Bronchial epithelial cell (primary cell): ENCODE measurements around the gene UCN2. TPM values are rescaled to one million over a fixed set of nuclear protein-coding genes. Genes with fewer than 3 reads are reported as not detected.
A peak's percentile ranks its signal among the peaks of the same experiment; 100 is the strongest.

Experiments used
- DNase-seq: peaks from one replicate; pipeline ENCODE4 v3.0.0-alpha.2; 2010; ENCODE audit warnings: low read depth
- FAIRE-seq: peaks from 2 replicates; lab custom pipeline; 2011; peaks lifted over from hg19 to GRCh38; lab: Jason Lieb, UNC
- H3K27me3 ChIP-seq: 2 replicates; pipeline ENCODE4 v1.5.1; 2011; ENCODE audit warnings: low read length; ENCODE audit not compliant: control insufficient read depth, insufficient read depth
- H3K36me3 ChIP-seq: 2 replicates; pipeline ENCODE4 v1.5.1; 2011; ENCODE audit warnings: low read length; ENCODE audit not compliant: control insufficient read depth, insufficient read depth
- H3K4me3 ChIP-seq: 2 replicates; pipeline ENCODE4 v1.5.1; 2011; ENCODE audit warnings: mild to moderate bottlenecking, low read depth, low read length, control low read depth
- total RNA-seq: library from RNA; depleted of rRNA; stranded (reverse); fragments of >200 nt; gene quantifications from 2 replicates; pipeline ENCODE4 v1.2.1, GENCODE V29; 2014
- TF ChIP-seq, protein P1 (sequence below): IDR thresholded peaks from 2 replicates; pipeline ENCODE4 v1.5.1; 2011; ENCODE audit warnings: mild to moderate bottlenecking, moderate library complexity, low read length, control low read depth, inconsistent platforms; ENCODE audit not compliant: insufficient read depth, severe bottlenecking

The UCN2 gene
- total RNA-seq, 1 donor from 2014 or later = 12.9 TPM

DNA sequence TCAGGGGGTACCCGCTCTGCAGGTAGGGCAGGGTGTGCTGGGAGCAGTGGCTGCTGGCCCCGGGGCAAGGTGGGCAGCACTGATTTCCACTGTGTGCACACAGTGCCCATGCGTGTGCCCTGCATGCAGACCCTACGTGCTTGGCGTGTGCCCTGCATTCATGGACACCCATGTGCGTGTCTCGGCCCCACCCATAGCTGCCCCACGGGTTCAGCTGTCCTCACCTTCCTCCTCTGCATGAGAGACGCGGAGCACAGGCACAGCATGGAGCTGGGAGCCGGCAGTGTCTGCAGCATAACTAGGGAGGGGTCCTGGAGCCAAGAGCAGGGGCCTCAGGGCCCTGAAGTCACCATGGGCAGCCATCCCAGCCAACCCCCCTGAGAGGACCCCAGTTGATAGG, 1.6 kb upstream of the UCN2 start:
- TF ChIP-seq, protein P1, sequence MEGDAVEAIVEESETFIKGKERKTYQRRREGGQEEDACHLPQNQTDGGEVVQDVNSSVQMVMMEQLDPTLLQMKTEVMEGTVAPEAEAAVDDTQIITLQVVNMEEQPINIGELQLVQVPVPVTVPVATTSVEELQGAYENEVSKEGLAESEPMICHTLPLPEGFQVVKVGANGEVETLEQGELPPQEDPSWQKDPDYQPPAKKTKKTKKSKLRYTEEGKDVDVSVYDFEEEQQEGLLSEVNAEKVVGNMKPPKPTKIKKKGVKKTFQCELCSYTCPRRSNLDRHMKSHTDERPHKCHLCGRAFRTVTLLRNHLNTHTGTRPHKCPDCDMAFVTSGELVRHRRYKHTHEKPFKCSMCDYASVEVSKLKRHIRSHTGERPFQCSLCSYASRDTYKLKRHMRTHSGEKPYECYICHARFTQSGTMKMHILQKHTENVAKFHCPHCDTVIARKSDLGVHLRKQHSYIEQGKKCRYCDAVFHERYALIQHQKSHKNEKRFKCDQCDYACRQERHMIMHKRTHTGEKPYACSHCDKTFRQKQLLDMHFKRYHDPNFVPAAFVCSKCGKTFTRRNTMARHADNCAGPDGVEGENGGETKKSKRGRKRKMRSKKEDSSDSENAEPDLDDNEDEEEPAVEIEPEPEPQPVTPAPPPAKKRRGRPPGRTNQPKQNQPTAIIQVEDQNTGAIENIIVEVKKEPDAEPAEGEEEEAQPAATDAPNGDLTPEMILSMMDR = no peak
- FAIRE-seq (no peak), DNase-seq (no peak)
- H3K4me3 ChIP-seq = no peak overlapping the region
- H3K27me3 ChIP-seq = no peaks in the 10 kb centered on the region
- peaks cover 49% of the 10 kb centered on the region for H3K36me3 ChIP-seq

DNA sequence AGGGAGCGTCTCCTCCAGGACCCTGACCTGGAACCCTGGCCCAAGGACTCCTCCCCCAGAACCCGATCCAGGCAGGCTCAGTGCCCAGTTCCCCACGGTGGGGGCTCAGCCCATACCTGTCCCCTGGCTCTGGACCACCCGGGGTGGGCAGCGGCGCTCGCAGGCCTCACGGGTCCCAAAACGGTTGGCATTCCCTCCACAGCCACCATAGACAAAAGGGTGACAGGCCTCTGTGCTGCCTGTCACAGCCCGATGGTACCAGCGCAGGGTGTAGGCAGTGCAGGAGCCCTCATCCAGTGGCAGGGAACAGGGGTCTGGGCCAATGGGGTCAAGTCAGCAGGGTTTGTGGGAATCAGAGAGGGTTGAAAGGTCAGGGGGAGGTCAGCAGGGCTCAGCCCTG, 1.1 kb upstream of the UCN2 start:
- TF ChIP-seq, protein P1 = no peak
- DNase-seq (no peak), FAIRE-seq (no peak)
- Histone ChIP-seq H3K27me3 (no peaks in the 10 kb centered on the region), H3K36me3 (peaks cover 46% of the 10 kb centered on the region), H3K4me3 (no peak overlapping the region)

DNA sequence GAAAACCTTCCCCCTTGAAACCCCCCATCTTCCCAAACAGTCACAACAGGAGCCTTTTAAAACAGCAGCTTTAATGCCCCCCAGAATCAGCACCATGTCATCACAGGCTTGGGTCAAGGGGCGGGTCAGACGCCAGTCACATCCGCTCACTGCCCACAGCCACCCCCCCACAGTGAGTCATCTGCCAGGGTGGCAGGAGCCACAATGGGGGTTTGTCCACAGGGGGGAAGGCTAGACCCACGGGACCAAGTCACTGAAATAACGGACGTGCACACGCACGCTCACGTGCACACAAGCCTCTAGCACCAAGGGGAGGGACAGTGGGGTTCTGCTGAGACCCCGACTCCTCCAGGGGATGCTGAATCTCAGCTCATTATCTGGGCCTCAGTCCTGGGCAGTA, 441 bp upstream of the UCN2 start:
- no peaks in the 10 kb centered on the region for H3K27me3 ChIP-seq
- no peak overlapping the region for H3K4me3 ChIP-seq
- H3K36me3 ChIP-seq = peaks cover 40% of the 10 kb centered on the region
- FAIRE-seq (no peak), DNase-seq (peak; percentile 56)
- TF ChIP-seq, protein P1 = no peak

DNA sequence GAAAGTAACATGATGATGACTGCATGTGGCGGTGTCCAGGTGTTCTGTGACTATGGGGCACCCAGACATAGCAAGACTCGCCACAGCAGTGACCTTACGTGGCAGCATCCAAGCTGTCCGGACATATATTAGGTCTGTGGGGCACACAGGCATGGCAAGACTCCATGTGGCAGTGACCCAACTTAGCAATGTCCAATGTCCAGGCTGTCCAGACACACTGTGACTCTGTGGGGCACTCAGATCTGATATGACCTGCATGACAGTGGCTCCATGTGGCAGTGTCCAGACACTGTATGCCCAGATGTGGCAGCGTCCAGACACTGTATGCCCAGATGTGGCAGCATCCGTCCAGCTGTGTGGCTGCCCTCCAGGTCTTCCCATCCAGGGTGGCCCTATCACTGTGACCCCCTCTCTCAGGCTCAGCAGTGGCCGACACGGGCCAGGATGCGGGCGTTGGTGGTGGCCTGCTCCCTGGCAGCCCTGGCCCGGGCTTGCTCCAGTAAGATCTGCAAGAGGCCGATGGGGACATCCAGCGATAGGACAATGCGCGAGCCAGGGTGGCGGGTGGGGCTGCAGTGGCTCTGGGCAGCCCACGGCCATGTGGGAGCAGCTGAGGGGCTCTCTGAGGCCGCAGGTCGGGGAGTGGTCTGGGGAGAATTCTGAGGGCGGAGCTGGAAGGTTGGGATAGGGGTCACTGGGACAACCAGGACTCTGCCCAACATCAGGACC, 1.1 kb downstream of the UCN2 start:
- TF ChIP-seq, protein P1 = no peak
- DNase-seq (no peak), FAIRE-seq (no peak)
- H3K4me3 ChIP-seq = no peak overlapping the region
- H3K36me3 ChIP-seq = peaks cover 30% of the 10 kb centered on the region
- H3K27me3 ChIP-seq = no peaks in the 10 kb centered on the region

DNA sequence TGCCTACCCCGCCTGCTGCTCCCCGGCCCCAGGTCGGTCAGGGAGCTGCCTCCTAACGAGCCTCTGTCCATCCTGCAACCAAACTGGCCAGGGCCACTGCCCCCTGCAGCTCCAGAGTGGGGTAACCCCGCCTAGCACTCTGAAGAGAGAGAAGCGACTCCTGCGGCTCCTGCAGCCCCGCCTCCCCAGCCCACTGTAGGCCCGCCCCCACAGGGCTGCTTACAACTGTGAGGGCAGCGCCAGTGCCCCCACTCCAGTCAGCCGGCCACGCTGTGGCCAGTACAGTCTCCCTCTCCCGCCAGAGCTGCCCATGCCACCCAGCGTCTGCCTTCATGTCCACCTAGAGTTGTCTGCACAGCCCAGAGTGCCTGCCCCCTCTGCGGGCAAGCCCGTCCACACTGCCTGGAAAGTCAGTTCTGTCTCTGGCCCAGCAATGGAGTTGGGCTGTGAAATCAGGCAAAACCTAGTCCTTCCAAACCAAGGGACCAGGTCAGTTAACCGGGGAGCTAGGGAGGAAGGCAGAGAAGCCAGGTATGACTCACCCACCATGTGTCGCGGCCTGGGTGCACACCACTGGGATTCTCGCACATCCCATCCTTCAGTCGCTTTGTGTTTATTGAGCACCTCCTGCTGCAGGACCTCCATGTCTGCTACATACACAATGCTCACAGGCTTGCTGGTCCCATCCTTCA, 2.4 kb downstream of the UCN2 start:
- FAIRE-seq (peak; percentile 32), DNase-seq (no peak)
- H3K4me3 ChIP-seq = no peak overlapping the region
- H3K36me3 ChIP-seq = peaks cover 21% of the 10 kb centered on the region
- no peaks in the 10 kb centered on the region for H3K27me3 ChIP-seq
- TF ChIP-seq, protein P1 = no peak
